Common myeloid progenitor, CD34-positive (primary cell): Measurements from ENCODE around the gene MEGF11.
A peak's percentile ranks its signal among the peaks of the same experiment; 100 is the strongest.

ENCODE experiments used
- CTCF ChIA-PET: fragments of 350-600 bp; sonication (Branson Sonifier 250); formaldehyde crosslinking; loops from one replicate; lab custom pipeline; 2021; ENCODE audit warnings: antibody characterized with exemption; lab: Charles Lee
- POLR2A ChIA-PET: fragments of 350-600 bp; sonication (Branson Sonifier 250); formaldehyde crosslinking; loops from one replicate; lab custom pipeline; 2021; ENCODE audit warnings: antibody characterized with exemption; lab: Charles Lee
- DNase-seq, 3 donors: peaks; one replicate each; pipeline versions ENCODE4 v3.0.0 to v3.0.0-alpha.2; 2013
- H3K27ac ChIP-seq, 2 experiments: 1 replicate in 1 of 2; 2 replicates in 1 of 2; pipeline ENCODE4 v1.7.0; 2013; ENCODE audit warnings: inconsistent platforms in 2 of 2, low read length in 2 of 2, mild to moderate bottlenecking in 2 of 2, low read depth in 1 of 2, moderate library complexity in 1 of 2; ENCODE audit not compliant: severe bottlenecking in 2 of 2, insufficient read depth in 1 of 2, poor library complexity in 1 of 2
- H3K27me3 ChIP-seq, 5 experiments: replicated peaks in 2 of 5; 1 replicate in 3 of 5; 2 replicates in 2 of 5; pipeline versions ENCODE4 v1.6.1 to v1.7.0; 2013; ENCODE audit warnings: low read length in 4 of 5, mild to moderate bottlenecking in 2 of 5, moderate library complexity in 2 of 5, inconsistent platforms in 1 of 5; ENCODE audit not compliant: insufficient read depth in 5 of 5, control insufficient read depth in 4 of 5
- H3K36me3 ChIP-seq, 4 experiments: 1 replicate in 2 of 4; 2 replicates in 2 of 4; pipeline versions ENCODE4 v1.6.1 to v1.7.0; 2013; ENCODE audit warnings: low read length in 3 of 4, control low read depth in 1 of 4, mild to moderate bottlenecking in 1 of 4; ENCODE audit not compliant: control insufficient read depth in 4 of 4, insufficient read depth in 4 of 4
- H3K4me1 ChIP-seq, 4 experiments: 1 replicate in 3 of 4; 2 replicates in 1 of 4; pipeline versions ENCODE4 v1.6.1 to v1.7.1; 2013; ENCODE audit warnings: low read length in 3 of 4, mild to moderate bottlenecking in 3 of 4, control low read depth in 1 of 4, inconsistent platforms in 1 of 4, moderate library complexity in 1 of 4; ENCODE audit not compliant: control insufficient read depth in 4 of 4, insufficient read depth in 4 of 4; ENCODE audit errors: control extremely low read depth in 1 of 4
- H3K4me3 ChIP-seq, 7 experiments: 1 replicate in 4 of 7; 2 replicates in 3 of 7; pipeline versions ENCODE4 v1.5.1 to v1.7.0; 2013; ENCODE audit warnings: mild to moderate bottlenecking in 7 of 7, low read length in 6 of 7, moderate library complexity in 6 of 7, inconsistent platforms in 2 of 7, low read depth in 2 of 7, control low read depth in 1 of 7; ENCODE audit not compliant: insufficient read depth in 4 of 7, control insufficient read depth in 1 of 7; ENCODE audit errors: extremely low read depth in 1 of 7
- H3K9me3 ChIP-seq, 5 experiments: 1 replicate in 4 of 5; 2 replicates in 1 of 5; pipeline versions ENCODE4 v1.6.1 to v1.7.1; 2013; ENCODE audit warnings: low read length in 4 of 5, mild to moderate bottlenecking in 2 of 5, inconsistent platforms in 1 of 5, low read depth in 1 of 5, moderate library complexity in 1 of 5; ENCODE audit not compliant: control insufficient read depth in 4 of 5, insufficient read depth in 2 of 5; ENCODE audit errors: control extremely low read depth in 1 of 5
- WGBS: methylation state at CpG from one replicate; pipeline ENCODE4 v1.1.5; 2013; ENCODE audit not compliant: insufficient coverage; 5-methylcytosine and 5-hydroxymethylcytosine counted together

Gene MEGF11

DNA sequence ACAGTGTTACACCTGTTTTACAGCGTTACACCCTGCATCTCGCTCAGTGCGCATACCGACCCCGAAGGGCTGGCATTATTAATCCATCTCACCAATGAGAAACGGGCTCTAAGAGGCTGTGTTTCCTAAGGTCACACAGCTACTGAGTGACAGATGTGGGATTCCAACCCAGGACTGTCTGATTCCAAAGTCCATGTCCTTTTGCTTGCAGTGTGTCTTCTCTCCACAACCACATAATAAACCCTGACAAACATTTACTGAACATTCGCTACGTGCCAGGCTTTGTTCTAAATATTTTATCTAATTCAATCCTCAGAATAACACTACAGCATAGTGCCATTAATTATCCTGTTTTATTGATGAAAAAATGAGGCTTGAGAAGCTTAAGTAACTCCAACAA lies 305.2 kb downstream of the MEGF11 start:
- WGBS: 92% methylated on average over 6 of the region's 8 CpGs
- ChIA-PET CTCF (interaction anchor here (1.1 kb wide), 1 partner anchor 14 kb away, joined by 3 read pairs; no protein-coding TSS in a partner anchor), POLR2A (no interaction called here)
- H3K27ac ChIP-seq: no peak overlapping the region
- no peak for DNase-seq
- no peak overlapping the region for H3K4me3 ChIP-seq
- peaks cover 0 to 5% (median 0%) of the 10 kb centered on the region in 5 experiments for H3K27me3 ChIP-seq
- no peaks in the 10 kb centered on the region for H3K9me3 ChIP-seq
- no peaks in the 10 kb centered on the region for H3K4me1 ChIP-seq
- no peaks in the 10 kb centered on the region for H3K36me3 ChIP-seq

GRCh38 chr15:65947041-65947440 lies 306.5 kb downstream of the MEGF11 start:
- Histone ChIP-seq H3K9me3 (no peaks in the 10 kb centered on the region), H3K4me1 (no peaks in the 10 kb centered on the region), H3K27ac (no peak overlapping the region), H3K36me3 (no peaks in the 10 kb centered on the region), H3K4me3 (no peak overlapping the region), H3K27me3 (peaks cover 0 to 8% (median 0%) of the 10 kb centered on the region in 5 experiments)
- ChIA-PET CTCF (no interaction called here), POLR2A (no interaction called here)
- WGBS: 100% methylated on average over 2 of the region's 3 CpGs
- DNase-seq: no peak

GRCh38 chr15:65945616-65946015 lies 307.9 kb downstream of the MEGF11 start:
- H3K27ac ChIP-seq: no peak overlapping the region
- DNase-seq: no peak
- ChIA-PET CTCF (interaction anchor here (0.6 kb wide), 1 partner anchor 124 kb away, joined by 3 read pairs; no protein-coding TSS in a partner anchor), POLR2A (no interaction called here)
- H3K4me3 ChIP-seq: no peak overlapping the region
- 100% methylated on average over 6 of the region's 6 CpGs for WGBS
- H3K9me3 ChIP-seq: no peaks in the 10 kb centered on the region
- H3K36me3 ChIP-seq: no peaks in the 10 kb centered on the region
- H3K4me1 ChIP-seq: no peaks in the 10 kb centered on the region
- H3K27me3 ChIP-seq: peaks cover 0 to 8% (median 0%) of the 10 kb centered on the region in 5 experiments

DNA sequence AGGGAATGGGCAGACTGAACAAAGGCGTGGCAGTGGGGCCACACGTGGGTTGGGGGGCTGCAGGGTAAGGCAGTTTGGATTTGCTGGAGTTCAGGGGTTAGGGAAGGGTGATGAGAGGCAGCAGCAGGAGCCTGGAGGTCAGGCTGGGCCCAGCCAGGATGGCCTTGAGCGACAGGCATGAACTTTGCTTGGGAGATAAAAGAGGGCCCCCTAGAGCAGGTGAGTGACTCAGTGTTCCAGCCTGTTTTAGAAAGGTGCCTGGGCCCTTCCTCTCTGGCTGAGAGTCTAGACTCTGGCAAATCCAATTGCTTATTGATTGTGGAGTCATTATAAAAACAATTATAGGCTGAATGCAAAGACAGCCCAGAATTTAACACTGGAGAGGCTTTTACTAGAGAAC lies 309.1 kb downstream of the MEGF11 start:
- ChIA-PET POLR2A (no interaction called here), CTCF (no interaction called here)
- H3K36me3 ChIP-seq: no peaks in the 10 kb centered on the region
- no peak overlapping the region for H3K4me3 ChIP-seq
- H3K27me3 ChIP-seq: peaks cover 0 to 5% (median 0%) of the 10 kb centered on the region in 5 experiments
- no peaks in the 10 kb centered on the region for H3K9me3 ChIP-seq
- 96% methylated on average over 3 of the region's 3 CpGs for WGBS
- H3K27ac ChIP-seq: no peak overlapping the region
- no peaks in the 10 kb centered on the region for H3K4me1 ChIP-seq
- DNase-seq: no peak

DNA sequence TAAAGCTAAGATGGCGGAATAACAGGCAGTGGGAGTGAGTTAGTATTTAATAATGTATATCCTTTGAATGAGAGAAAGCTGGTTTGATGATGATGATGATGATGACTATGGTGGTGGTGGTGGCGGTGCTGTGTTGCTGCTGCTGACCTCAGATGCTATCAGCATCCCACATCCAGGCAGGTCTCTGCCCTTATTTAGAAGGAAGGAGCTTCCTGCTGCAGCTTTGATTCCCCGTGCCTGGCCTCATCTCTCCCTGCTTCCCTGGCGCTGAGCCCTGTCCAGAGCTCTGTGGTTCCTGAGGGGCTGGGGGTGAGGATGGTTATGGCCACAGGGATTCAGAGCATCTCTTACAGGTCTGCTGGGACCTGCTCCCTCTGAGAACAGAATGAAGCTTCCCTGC lies 311.1 kb downstream of the MEGF11 start:
- 100% methylated on average over 1 of the region's 4 CpGs for WGBS
- Histone ChIP-seq H3K4me3 (no peak overlapping the region), H3K27me3 (peaks cover 0 to 3% (median 0%) of the 10 kb centered on the region in 5 experiments), H3K27ac (no peak overlapping the region), H3K36me3 (no peaks in the 10 kb centered on the region), H3K4me1 (no peaks in the 10 kb centered on the region), H3K9me3 (no peaks in the 10 kb centered on the region)
- POLR2A ChIA-PET: no interaction called here
- peak in 2 of 3 donors; percentile 6 to 9 for DNase-seq
- CTCF ChIA-PET: no interaction called here

DNA sequence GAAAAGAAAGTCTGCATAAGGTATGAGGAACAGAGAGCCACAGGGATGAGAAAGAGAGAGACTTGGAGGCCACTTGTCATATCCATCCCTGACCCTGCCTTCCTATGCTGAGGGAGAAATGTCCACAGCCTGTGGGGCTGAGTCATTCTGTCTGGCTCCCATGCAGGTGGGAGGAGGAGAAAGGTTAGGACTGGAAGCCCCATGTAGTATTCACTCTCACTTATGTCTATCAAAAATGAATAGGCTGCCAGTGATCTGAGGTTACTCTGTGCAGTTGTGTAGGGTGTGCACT lies 313.0 kb downstream of the MEGF11 start:
- no peaks in the 10 kb centered on the region for H3K36me3 ChIP-seq
- no peaks in the 10 kb centered on the region for H3K4me1 ChIP-seq
- ChIA-PET CTCF (interaction anchor here (0.8 kb wide), 1 partner anchor 9 kb away, joined by 3 read pairs; no protein-coding TSS in a partner anchor), POLR2A (no interaction called here)
- H3K27me3 ChIP-seq: peaks cover 0 to 3% (median 0%) of the 10 kb centered on the region in 5 experiments
- H3K9me3 ChIP-seq: no peaks in the 10 kb centered on the region
- H3K4me3 ChIP-seq: no peak overlapping the region
- no peak for DNase-seq
- no peak overlapping the region for H3K27ac ChIP-seq

GRCh38 chr15:65939901-65940617 lies 313.5 kb downstream of the MEGF11 start:
- POLR2A ChIA-PET: no interaction called here
- no peak for DNase-seq

More at GRCh38 chr15:65939901-65940617, 313.5 kb downstream of the MEGF11 start:
- H3K9me3 ChIP-seq: no peaks in the 10 kb centered on the region
- no peak overlapping the region for H3K27ac ChIP-seq
- H3K27me3 ChIP-seq: peaks cover 0 to 3% (median 0%) of the 10 kb centered on the region in 5 experiments
- no peak overlapping the region for H3K4me3 ChIP-seq
- H3K4me1 ChIP-seq: no peaks in the 10 kb centered on the region
- CTCF ChIA-PET: interaction anchor here (0.8 kb wide), 1 partner anchor 8 kb away, joined by 3 read pairs; no protein-coding TSS in a partner anchor
- H3K36me3 ChIP-seq: no peaks in the 10 kb centered on the region
- 95% methylated on average over 9 of the region's 10 CpGs for WGBS
